RWPE2 (cell line): ENCODE results near the gene MRPL49.

Experiments
- ATAC-seq: fragments of 200-7000 bp; cut with Tn5 transposase; 3 replicates; pipeline ENCODE4 v1.9.1; 2021; ENCODE audit warnings: low read depth
- DNase-seq: peaks from one replicate; pipeline ENCODE4 v3.0.0-alpha.2; 2020; ENCODE audit warnings: low spot score
- H3K27ac ChIP-seq: fragments of 450-650 bp; 2 replicates; pipeline ENCODE4 v1.5.1; 2017; ENCODE audit warnings: mild to moderate bottlenecking; ENCODE audit not compliant: poor library complexity, severe bottlenecking
- H3K27me3 ChIP-seq: fragments of 250-450 bp; sonication (Bioruptor Pico); 2 replicates; pipeline ENCODE4 v1.5.1; 2021; ENCODE audit warnings: mild to moderate bottlenecking, moderate library complexity; ENCODE audit not compliant: insufficient read depth, poor library complexity, severe bottlenecking
- H3K36me3 ChIP-seq: fragments of 250-450 bp; sonication (Bioruptor Pico); 2 replicates; pipeline ENCODE4 v1.5.1; 2020; ENCODE audit warnings: low read depth, mild to moderate bottlenecking, moderate library complexity
- H3K4me1 ChIP-seq: fragments of 250-450 bp; sonication (Bioruptor Pico); 2 replicates; pipeline ENCODE4 v1.5.1; 2021; ENCODE audit warnings: mild to moderate bottlenecking, moderate library complexity; ENCODE audit not compliant: insufficient read depth, poor library complexity, severe bottlenecking
- H3K4me3 ChIP-seq: fragments of 250-450 bp; sonication (Bioruptor Pico); 2 replicates; pipeline ENCODE4 v1.5.1; 2021; ENCODE audit warnings: mild to moderate bottlenecking, moderate library complexity; ENCODE audit not compliant: severe bottlenecking
- H3K9me3 ChIP-seq: fragments of 250-450 bp; sonication (Bioruptor Pico); 2 replicates; pipeline ENCODE4 v1.5.1; 2021; ENCODE audit warnings: mild to moderate bottlenecking, moderate library complexity; ENCODE audit not compliant: severe bottlenecking
- CTCF ChIP-seq: fragments of 450-650 bp; IDR thresholded peaks from one replicate; pipeline ENCODE4 v1.5.1; 2017; ENCODE audit warnings: mild to moderate bottlenecking, moderate library complexity; ENCODE audit not compliant: poor library complexity, severe bottlenecking

The MRPL49 gene

GRCh38 chr11:65110354-65110861 lies 11.7 kb upstream of the MRPL49 start:
- H3K36me3 ChIP-seq = no peaks in the 10 kb centered on the region
- no peaks in the 10 kb centered on the region for H3K9me3 ChIP-seq
- H3K27me3 ChIP-seq = no peaks in the 10 kb centered on the region
- H3K4me3 ChIP-seq = no peak overlapping the region
- peak overlapping the region; percentile 45 for H3K27ac ChIP-seq
- ATAC-seq (peak; percentile 43), DNase-seq (peak; percentile 71)
- TF ChIP-seq CTCF = peak; percentile 93
- peaks cover 5% of the 10 kb centered on the region for H3K4me1 ChIP-seq

- Histone ChIP-seq H3K4me3 (no peak overlapping the region), H3K27me3 (no peaks in the 10 kb centered on the region), H3K9me3 (no peaks in the 10 kb centered on the region), H3K36me3 (peaks cover 7% of the 10 kb centered on the region; the same call in 1 of the 2 replicates), H3K4me1 (peaks cover 6% of the 10 kb centered on the region), H3K27ac (peak overlapping the region; percentile 45)
- DNase-seq (no peak), ATAC-seq (no peak)
- no peak for TF ChIP-seq CTCF
Measured at GRCh38 chr11:65111159-65111743, 10.9 kb upstream of the MRPL49 start.

GRCh38 chr11:65111744-65112545 lies 10.2 kb upstream of the MRPL49 start, which contains the start of gene TM7SF2:
TM7SF2 (plus strand) TSS chr11:65111872; CDS start chr11:65112016, 144 bp downstream.
- peak; percentile 97 for DNase-seq
- H3K36me3 ChIP-seq = peaks cover 10% of the 10 kb centered on the region; the same call in 1 of the 2 replicates
- no peaks in the 10 kb centered on the region for H3K27me3 ChIP-seq

GRCh38 chr11:65112546-65113360 lies 9.4 kb upstream of the MRPL49 start:
- peak overlapping the region; percentile 45 for H3K27ac ChIP-seq
- H3K4me3 ChIP-seq = peak overlapping the region; percentile 39
- ATAC-seq = peak; percentile 5
- peaks cover 10% of the 10 kb centered on the region; the same call in 1 of the 2 replicates for H3K36me3 ChIP-seq
- H3K9me3 ChIP-seq = no peaks in the 10 kb centered on the region
- TF ChIP-seq CTCF = peak; percentile 90
- H3K27me3 ChIP-seq = no peaks in the 10 kb centered on the region
- peaks cover 10% of the 10 kb centered on the region for H3K4me1 ChIP-seq
- DNase-seq = peak; percentile 60

More at GRCh38 chr11:65111744-65112545, 10.2 kb upstream of the MRPL49 start, which contains the start of gene TM7SF2:
- TF ChIP-seq CTCF = no peak
- Histone ChIP-seq H3K4me1 (peaks cover 10% of the 10 kb centered on the region), H3K9me3 (no peaks in the 10 kb centered on the region), H3K27ac (peak within 1 kb of the TSS; percentile 45), H3K4me3 (peak within 1 kb of the TSS; percentile 39)
- ATAC-seq = peak; percentile 87
